NCI-H748 (cell line): ENCODE data around the gene OR6C6.
"Not testable (repeated sequence)": the region's sequence is repeated elsewhere in the genome, so short reads cannot be mapped to it uniquely, and the experiment has no call there.

Experiments
- DNase-seq: peaks from one replicate; lab custom pipeline; 2025; ENCODE audit not compliant: unreplicated experiment; lab: John Stamatoyannopoulos, UW

Gene OR6C6

DNA sequence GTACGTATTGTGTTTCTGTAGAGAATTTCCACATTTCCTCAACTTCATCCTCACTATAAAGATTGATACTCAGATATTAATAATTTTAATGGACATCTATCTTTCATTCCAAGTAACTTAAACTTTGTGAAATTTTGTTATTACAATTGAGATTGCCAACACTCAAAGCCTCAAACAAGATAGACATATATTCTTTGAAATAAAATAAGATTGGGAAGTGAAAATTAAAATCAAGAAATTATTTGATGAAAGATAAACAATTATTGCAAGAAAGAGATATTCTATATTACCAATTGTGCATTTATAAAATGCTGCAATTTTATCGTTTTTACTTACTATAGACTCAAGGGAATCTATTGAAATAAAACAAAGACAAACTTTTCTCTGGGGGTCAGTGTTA lies at the start of gene OR6C6:
Gene OR6C6 (minus strand): TSS at position 101 of the 400 bp plus-strand sequence. CDS start 1,337 bp downstream, outside the sequence.
- DNase-seq = no peak

DNA sequence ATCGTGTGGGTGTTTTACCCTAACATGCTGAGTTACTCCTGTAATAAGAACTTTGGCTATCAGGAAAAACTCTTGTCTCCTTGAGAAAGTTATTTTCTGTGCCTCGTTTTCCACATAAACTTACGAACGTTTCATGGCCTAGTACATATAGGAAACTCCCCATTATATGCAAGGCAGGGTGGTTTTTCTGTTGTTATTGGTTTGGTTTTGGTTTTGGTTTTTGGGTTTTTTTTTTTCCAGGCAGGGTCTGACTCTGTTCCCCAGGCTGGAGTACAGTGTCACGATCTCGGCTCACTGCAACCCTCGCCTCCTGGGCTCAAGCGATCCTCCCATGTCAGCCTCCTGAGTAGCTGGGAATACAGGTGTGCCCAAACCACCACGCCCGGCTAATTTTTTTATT lies 39.6 kb upstream of the OR6C6 start:
- no peak for DNase-seq

DNA sequence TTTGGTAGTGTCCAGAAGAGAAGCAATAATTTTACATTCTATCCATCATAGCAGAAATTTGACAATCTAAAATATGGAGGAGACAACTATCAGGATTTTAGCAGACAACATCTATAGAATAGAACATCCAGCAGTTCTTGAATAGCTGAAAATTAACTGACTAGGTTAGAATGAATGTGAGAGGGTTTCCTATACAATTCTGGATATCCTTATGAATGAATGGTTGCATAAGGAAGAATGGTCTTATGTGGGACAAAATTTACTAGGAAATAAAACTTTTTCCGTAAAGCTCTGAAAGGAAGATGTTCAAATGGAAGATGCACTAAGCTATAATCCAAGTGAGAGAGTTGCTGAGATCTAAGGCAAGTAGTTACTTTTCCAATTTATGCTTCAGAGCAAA lies 34.1 kb upstream of the OR6C6 start, which contains the start of gene OR6C3:
Gene OR6C3 (plus strand): TSS at position 301 of the 400 bp plus-strand sequence. CDS start 955 bp downstream, outside the sequence.
- no peak for DNase-seq

DNA sequence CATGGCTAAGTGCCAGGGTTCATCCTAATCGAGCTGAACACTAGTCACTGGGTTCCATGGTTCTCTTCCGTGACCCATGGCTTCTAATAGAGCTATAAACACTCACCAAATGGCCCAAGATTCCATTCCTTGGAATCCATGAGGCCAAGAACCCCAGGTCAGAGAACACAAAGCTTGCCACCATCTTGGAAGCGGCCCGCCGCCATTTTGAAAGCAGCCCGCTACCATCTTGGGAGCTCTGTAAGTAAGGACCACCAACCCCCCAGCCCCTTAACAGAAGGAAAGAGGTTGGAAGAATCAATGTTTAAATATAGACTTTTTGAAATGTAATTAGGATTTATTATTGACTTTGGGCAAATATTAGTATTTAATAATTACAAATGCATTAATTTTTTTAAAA lies 29.4 kb upstream of the OR6C6 start:
- not testable (repeated sequence) for DNase-seq

DNA sequence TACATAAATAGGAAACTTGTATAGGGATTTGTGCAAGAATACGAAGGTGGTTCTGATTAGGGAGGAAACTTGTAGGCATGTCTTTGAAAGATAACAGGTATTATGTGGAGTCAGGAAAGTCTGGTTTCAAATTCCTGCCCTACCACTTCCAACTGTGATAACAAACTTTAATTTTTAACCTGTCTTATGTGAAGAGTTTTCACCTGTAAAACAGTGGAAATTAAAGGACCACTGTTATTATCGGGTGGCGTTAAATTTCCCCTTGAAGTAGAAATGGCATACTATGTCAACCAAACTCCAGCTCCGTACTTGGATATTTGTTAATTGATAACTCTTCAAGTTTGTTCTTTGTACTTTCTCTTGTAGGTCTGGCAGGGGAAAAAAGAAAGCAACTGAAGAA lies 23.8 kb upstream of the OR6C6 start:
- DNase-seq = no peak

DNA sequence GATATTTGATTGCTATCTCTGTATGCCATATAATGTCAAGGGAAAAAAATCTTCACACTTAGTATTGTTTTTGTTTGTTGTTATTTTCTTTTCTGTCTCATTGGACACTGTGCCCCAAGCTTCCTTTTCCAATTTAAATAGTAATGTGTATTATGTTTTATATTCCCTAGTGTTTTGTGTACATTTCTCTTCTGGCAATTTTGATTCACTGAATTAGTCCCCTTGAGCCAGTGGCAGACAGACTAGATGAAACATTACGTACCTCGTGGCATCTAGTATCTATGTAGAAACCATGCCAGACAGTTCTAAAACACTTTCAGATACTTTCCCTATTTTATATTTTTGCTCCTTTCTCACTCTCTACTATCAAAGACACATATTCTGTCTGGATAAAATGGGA lies 17.7 kb upstream of the OR6C6 start, which contains the start of gene OR6C1:
Gene OR6C1 (plus strand): TSS at position 301 of the 400 bp plus-strand sequence. CDS start 6,257 bp downstream, outside the sequence.
- DNase-seq = no peak

DNA sequence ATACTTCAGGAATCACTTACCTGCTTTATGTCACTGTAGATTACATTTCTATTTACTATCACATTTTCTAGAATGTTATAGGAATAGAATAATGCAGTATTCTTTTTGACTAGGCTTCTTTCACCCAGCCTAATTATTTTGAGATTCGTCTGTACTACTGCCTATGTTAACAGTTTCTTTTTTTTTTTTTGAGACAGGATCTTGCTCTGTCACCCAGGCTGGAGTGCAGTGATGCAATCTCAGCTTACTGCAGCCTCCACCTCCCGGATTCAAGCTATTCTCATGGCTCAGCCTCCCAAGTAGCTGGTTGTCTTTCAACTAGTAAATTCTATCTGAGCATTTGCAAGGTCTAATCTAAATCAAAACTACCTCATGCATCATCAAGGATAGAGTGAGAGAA lies 6.4 kb downstream of the OR6C6 start:
- DNase-seq = no peak

DNA sequence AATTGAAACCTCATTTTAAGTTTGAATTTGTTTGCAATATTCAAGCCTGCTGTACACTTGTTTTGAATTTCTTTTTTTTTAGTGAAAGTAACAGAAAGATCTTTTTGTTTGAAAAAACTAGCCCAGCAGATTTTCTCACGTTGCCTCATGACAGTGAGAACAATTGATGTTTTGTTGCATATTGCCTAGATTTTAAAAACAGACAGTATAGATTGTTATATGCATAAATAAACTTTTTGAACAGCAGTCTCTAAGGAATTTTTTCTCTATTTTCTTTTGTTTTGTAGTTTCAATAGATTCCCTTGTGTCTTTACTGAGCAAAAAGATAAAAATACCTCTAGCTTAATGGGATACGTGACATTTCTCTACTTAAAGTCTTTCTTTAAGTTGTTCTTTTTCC lies 15.4 kb downstream of the OR6C6 start:
- no peak for DNase-seq

DNA sequence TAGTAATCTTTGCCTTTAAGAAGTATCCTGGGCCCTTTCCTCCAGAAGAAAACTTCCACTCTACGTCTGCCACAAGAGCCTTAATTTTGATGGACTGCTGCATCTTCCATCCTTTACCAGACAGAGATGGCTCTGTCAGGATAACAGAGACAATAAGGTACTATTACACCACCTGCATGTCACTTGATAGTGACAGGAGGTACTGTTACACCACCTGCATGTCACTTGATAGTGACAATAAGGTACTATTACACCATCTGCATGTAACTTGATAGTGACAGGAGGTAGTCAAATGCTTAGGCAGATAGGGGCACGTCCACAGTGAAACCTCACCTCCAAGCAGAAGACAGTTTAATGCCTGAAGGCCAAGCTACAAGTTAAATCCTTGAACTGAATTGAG lies 38.1 kb downstream of the OR6C6 start:
- DNase-seq = peak; percentile 92

DNA sequence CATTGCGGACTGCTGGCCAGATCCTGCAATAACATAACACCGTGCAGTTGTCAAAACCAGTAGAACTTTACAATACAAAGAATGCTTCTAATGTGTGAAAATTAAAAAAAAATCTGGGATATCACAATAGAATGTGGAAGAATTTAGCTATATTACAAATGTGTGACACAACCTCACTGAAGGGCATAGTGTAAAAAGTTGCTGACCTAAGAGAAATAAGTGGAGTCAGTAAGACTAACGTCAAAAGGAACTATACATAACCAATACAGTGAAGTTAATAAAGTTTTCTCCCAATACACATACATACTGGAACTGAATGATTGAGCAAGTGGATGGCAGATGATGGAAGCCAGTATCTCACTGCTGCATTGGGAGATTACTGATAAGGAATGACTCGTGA lies 39.5 kb downstream of the OR6C6 start:
- DNase-seq = no peak

DNA sequence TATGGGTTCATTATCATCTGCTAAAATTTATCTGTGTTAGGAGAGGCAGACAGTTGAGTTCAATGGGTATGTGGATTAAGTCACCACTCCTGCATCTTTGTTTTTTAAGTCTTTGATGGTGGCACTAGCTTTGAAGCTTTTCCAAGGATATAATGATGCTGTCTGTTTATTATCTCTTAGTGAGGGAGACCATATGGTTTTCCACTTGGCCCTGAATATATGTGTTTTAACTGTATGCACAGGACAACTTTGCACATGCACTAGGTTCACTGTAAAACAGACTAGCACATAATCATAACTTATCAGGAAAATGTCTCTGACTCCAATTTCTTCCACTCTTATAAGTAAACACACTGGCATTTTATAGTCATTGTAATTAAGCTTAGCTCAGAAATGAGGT lies 43.1 kb downstream of the OR6C6 start:
- no peak for DNase-seq

DNA sequence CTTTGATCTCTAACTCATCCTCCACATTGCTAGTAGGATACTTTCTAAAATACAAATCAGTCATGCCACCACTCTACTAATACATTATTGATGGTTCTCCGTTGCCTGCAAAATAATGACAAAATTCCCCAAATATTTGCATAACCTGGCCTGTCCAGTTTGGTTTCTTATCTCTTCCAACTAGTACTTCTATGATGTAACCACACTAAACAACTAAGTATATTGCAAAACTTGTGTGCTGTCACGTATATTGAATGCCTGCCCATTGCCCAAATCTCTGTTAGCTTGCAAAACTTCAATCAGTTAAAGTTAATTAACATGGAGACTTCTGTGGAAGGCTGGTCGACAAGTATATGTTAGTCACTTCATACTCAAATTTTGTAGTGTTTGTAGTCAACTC lies 45.4 kb downstream of the OR6C6 start:
- no peak for DNase-seq

DNA sequence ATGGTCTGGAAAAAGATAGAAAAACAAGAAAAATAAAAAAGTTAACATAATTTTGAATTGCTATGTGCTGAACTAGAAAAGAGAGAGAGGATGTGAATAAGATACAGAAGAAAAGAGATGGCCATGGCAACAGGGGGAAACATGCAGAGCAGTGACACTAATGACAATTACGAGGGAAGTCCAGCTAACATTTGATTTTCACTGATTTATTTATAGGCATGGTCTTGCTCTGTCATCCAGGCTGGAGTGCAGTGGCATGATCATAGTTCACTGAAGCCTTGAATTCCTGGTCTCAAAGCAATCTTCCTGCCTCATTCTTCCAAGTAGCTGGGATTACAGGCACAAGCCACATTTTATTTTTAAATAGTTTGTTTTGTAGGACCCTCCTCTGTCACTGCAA lies 50.2 kb downstream of the OR6C6 start:
- DNase-seq = peak; percentile 3

DNA sequence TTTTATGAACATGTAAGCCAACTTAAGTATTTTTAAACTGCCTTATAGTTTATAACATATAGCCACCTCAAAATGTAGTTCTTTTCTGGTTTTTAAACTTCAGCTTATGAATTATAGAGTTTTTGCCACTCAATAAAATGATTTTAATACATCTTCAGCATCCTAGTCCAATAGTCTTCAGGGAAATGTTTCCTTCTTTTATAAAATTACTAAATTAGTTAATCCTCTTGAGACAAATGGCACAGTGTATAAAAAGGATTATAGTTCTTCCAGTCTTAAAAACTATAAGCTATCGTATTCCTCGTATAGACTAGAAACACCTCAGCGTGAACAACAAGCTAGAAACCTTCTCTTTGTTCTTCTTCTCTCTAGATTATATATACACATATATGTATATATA lies 52.1 kb downstream of the OR6C6 start, which contains the start of gene OR6C74:
Gene OR6C74 (plus strand): TSS at position 301 of the 400 bp plus-strand sequence. CDS start 2,679 bp downstream, outside the sequence.
- no peak for DNase-seq
